Posterior cingulate gyrus (tissue), 11 donors: ENCODE results near the gene CERK.

Source experiments
- DNase-seq, 10 donors: peaks; one replicate each; pipeline versions ENCODE4 v3.0.0 to v3.0.0-alpha.2; 2020 to 2021; ENCODE audit warnings: mixed read lengths in 3 of 10
- intact Hi-C: fragments of 100-400 bp; cut with DNase I; formaldehyde crosslinking; loops from one replicate; pipeline ENCODE4 v1.15.1; 2023

The CERK gene

DNA sequence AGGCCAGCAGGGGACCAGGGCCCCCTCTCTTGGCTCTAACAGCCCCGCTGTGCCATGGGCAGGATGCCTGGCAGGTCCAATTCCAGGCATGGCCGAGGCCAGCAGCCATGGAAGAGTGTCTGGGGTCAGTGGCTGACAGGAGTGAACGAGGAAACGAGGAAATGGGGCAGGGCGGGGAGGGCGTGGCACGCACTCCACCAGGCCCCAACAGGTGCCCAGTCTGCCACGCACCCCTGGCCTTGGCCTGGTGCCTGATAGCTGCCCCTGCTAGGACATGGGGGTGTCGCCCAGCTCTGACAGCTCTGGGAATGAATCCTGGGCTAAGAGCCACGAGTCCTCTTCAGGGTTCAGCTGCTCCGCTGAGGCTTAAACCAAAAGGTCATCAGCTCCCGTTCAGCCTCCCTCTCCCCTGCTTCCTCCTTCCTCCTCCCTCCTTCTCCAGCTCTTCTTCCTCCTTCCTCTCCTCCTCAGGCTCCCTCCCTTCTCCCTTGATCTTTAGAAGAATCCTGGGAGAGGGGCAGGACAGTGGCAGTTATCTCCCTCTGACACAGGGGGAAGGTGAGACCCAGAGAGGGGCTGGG lies 12.9 kb upstream of the CERK start:
- intact Hi-C loops: no loop called here
- DNase-seq: peak in 2 of 10 donors; percentile 23 to 52

GRCh38 chr22:46750530-46750800 lies 12.4 kb upstream of the CERK start:
- intact Hi-C loops: no loop called here
- peak in 1 of 10 donors; percentile 61 for DNase-seq

GRCh38 chr22:46749682-46750529 lies 11.9 kb upstream of the CERK start:
- DNase-seq: peak in 2 of 10 donors; percentile 21 to 52
- intact Hi-C loops: no loop called here

GRCh38 chr22:46748908-46749675 lies 11.0 kb upstream of the CERK start:
- DNase-seq: peak in 2 of 10 donors; percentile 58 to 76
- intact Hi-C loops: no loop called here

DNA sequence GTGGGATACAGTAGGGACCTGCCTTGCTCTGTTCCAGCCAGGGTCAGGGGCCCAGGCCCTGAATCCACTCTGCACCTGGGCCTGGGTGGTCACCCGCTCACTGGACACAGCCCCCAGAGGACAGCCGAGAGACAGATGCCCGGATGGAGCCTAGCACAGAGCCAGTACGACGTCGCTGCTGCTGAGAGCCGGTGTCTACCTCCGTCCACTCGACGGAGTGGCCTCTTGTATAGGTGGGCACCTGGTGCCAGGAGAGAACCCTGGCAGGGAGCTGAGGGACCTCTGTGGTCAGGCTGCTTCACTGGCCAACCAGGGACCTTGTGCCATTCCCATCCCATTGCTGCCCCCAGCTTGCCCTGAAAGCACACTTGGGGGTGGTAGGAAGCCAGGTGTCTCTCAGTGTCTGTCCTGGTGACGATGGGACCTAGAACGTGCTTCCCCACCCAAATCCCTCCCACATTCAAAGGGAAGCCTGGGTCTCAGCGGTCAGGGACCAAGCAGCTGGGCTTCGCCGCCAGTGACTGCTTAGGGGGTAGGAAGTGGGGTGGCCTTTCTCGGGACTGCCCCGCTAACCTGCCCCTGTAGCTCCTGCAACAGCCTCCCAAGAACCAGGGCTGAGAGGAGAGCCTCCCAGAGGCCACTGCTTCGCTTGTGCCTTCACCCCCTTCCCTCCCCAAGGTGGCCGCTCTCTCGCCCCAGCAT lies 10.3 kb upstream of the CERK start:
- peak in 2 of 10 donors; percentile 35 to 71 for DNase-seq
- intact Hi-C loops: no loop called here

- peak in 2 of 10 donors; percentile 16 to 59 for DNase-seq
- intact Hi-C loops: no loop called here
Measured at GRCh38 chr22:46747646-46748045, 9.6 kb upstream of the CERK start.

GRCh38 chr22:46746620-46747019 lies 8.6 kb upstream of the CERK start:
- DNase-seq: peak in 1 of 10 donors; percentile 17
- intact Hi-C loops: no loop called here

GRCh38 chr22:46746192-46746591 lies 8.1 kb upstream of the CERK start:
- intact Hi-C loops: no loop called here
- DNase-seq: peak in 2 of 10 donors; percentile 54 to 57

- intact Hi-C loops: no loop called here
- peak in 2 of 10 donors; percentile 20 to 53 for DNase-seq
Measured at GRCh38 chr22:46744581-46744980, 6.5 kb upstream of the CERK start.

GRCh38 chr22:46742576-46743221 lies 4.6 kb upstream of the CERK start:
- intact Hi-C loops: no loop called here
- no peak for DNase-seq

- intact Hi-C loops: no loop called here
- peak in 1 of 10 donors; percentile 49 for DNase-seq
Measured at GRCh38 chr22:46741974-46742519, 4.0 kb upstream of the CERK start.

- peak in 2 of 10 donors; percentile 69 to 82 for DNase-seq
- intact Hi-C loops: no loop called here
Measured at GRCh38 chr22:46740910-46741780, 3.1 kb upstream of the CERK start.

GRCh38 chr22:46739094-46739870 lies 1.2 kb upstream of the CERK start:
- peak in 5 of 10 donors; percentile 19 to 90 (median 67) for DNase-seq

DNA sequence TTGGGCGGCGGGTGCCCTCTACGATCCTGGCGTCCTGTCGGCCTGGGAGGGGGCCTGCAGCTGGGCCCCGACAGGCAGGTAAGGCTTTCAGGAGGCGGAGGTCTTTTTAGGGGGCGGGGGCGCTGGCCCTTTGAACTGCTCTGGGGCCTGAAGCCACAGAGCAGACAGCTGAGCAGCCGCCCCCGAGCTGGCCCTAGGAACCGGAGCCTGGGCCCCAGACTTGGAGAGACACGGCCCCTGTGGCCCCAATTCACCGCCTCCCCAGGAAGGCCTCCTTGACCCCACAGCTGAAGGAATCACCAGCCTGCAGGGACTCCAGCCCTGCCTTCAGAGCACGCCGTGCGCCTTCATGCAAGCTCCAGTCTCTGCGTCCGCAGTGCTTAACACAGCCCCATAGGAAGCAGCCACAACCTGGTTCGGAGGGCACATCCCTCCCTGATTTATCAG lies 618 bp upstream of the CERK start:
- intact Hi-C loops: no loop called here
- no peak for DNase-seq

More at GRCh38 chr22:46739094-46739870, 1.2 kb upstream of the CERK start:
- intact Hi-C loops: no loop called here

DNA sequence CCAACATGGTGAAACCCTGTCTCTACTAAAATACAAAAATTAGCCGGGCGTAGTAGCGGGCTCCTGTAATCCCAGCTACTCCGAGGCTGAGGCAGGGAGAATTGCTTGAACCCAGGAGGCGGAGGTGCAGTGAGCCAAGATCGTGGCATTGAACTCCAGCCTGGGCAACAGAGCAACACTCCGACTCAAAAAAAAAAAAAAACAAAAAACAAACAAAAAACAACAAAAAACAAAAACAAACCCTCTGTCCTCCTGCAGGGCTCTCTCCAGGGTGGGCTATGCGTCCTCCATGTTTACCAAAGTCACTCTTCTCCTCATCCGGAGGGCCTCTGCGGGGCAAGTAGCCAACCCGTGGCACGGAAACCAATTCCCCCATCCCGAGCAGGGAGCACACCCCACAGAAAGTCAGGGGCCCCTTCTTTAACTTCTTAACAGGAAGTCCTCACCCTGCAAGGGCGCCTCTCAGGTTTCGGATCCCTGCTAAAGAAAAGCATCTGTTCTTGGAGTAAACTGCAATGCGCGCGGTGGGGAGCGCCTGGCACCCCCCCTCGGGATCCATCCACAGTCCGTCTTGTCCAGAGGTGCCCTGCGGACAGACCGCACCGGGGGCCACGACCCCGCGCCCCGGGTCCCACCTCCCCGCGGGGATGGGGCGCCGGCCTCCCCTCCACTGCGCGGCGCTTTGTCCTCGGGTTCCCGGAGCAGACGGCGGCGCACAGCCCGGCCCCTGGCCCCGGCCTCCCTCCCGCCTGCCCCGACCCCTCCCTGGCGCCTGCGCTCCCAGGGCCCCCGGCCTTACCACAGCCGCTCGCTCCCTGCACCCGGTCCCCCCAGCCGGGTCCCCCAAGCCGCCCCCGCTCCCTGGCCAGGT lies 712 bp downstream of the CERK start:
- intact Hi-C loops: no loop called here
- DNase-seq: peak in 6 of 10 donors; percentile 30 to 87 (median 48)

DNA sequence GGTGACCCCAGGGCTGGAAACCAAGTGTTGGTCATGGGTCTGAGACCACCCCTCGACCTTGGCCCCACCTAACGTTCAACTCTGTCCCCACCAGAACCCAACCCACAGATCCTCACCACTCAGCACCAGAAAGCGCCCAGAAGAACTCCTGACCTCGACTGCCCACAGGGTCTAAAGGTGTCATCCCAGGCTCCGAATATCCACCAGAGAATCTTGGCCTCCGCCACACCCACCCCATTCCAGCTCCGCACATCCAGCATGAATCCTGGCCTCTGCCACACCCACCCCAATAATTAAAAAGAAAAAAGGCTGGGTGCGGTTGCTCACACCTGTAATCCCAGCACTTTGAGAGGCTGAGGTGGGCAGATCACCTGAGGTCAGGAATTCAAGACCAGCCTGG lies 1.3 kb downstream of the CERK start:
- intact Hi-C loops: no loop called here
- DNase-seq: peak in 2 of 10 donors; percentile 26 to 42
